C4-2B (cell line): Measurements from ENCODE around the gene HLCS.

ENCODE experiments used
- CTCF ChIP-seq: fragments of 450-650 bp; conservative IDR thresholded peaks from 2 replicates; pipeline ENCODE4 v1.5.1; 2017; ENCODE audit warnings: mild to moderate bottlenecking
- ZFX ChIP-seq: fragments of 450-650 bp; IDR thresholded peaks from 2 replicates; pipeline ENCODE4 v1.6.1; 2017

- TF ChIP-seq CTCF (no peak), ZFX (no peak)
Observed at GRCh38 chr21:36847189-36847588, 119.3 kb downstream of the HLCS start.
